ENCODE results near the gene FSIP1. TPM values are rescaled to one million over a fixed set of nuclear protein-coding genes. Genes with fewer than 3 reads are reported as not detected.

The FSIP1 gene
- total RNA-seq, 4 donors from 2014 or later: 0.20 to 1.5 (median 0.42) TPM

Other genes starting within 250 kb of the FSIP1 start
- 1,000 to 10,000 TPM; 1,850 to 2,559 (median 1,931) TPM for gene THBS1, start 201.8 kb downstream of the FSIP1 start, total RNA-seq
- 10 to 100 TPM in 2 of 4 donors, 1 to 10 TPM in 2; 2.4 to 18.6 (median 9.1) TPM for gene GPR176, start 137.4 kb upstream of the FSIP1 start, total RNA-seq
- 10 to 100 TPM; 42.3 to 58.8 (median 54.1) TPM for gene EIF2AK4, start 151.3 kb upstream of the FSIP1 start, total RNA-seq

Measured in tibial nerve (tissue), 4 donors.